Urinary bladder (tissue), 4 donors: Measurements from ENCODE around the gene AXIN1. TPM values are rescaled to one million over a fixed set of nuclear protein-coding genes. Genes with fewer than 3 reads are reported as not detected.
A peak's percentile ranks its signal among the peaks of the same experiment; 100 is the strongest.

Experiments
- DNase-seq: peaks from one replicate; pipeline ENCODE4 v3.0.0-alpha.2; 2015; ENCODE audit errors: extremely low spot score
- H3K27ac ChIP-seq: one replicate; pipeline ENCODE4 v1.5.1; 2013; ENCODE audit warnings: low read depth, mild to moderate bottlenecking, moderate library complexity
- H3K36me3 ChIP-seq: one replicate; pipeline ENCODE4 v1.6.1; 2013; ENCODE audit warnings: mild to moderate bottlenecking, moderate library complexity; ENCODE audit not compliant: insufficient read depth
- H3K4me1 ChIP-seq: one replicate; pipeline ENCODE4 v1.6.1; 2013; ENCODE audit warnings: mild to moderate bottlenecking, moderate library complexity; ENCODE audit not compliant: insufficient read depth
- H3K4me3 ChIP-seq: one replicate; pipeline ENCODE4 v1.5.1; 2013; ENCODE audit warnings: low read depth, low read length
- WGBS: extraction: QIAGEN DNeasy Blood & Tissue Kit; methylation state at CpG from one replicate; pipeline ENCODE4 v1.1.7; 2013; 5-methylcytosine and 5-hydroxymethylcytosine counted together
- polyA plus RNA-seq: library from polyadenylated mRNA; stranded (reverse); fragments of 200-250 nt; gene quantifications from one replicate; pipeline ENCODE4 v1.2.3, GENCODE V29; 2013
- total RNA-seq: library from RNA; depleted of rRNA; stranded (reverse); fragments of >200 nt; gene quantifications from one replicate; pipeline ENCODE4 v1.2.3, GENCODE V29; 2014
- donor health status: healthy with polysubstance abuse.
- donor health status: healthy.

AXIN1 gene
- total and polyA plus RNA-seq, 2 donors = 9.9 to 25.0 TPM

DNA sequence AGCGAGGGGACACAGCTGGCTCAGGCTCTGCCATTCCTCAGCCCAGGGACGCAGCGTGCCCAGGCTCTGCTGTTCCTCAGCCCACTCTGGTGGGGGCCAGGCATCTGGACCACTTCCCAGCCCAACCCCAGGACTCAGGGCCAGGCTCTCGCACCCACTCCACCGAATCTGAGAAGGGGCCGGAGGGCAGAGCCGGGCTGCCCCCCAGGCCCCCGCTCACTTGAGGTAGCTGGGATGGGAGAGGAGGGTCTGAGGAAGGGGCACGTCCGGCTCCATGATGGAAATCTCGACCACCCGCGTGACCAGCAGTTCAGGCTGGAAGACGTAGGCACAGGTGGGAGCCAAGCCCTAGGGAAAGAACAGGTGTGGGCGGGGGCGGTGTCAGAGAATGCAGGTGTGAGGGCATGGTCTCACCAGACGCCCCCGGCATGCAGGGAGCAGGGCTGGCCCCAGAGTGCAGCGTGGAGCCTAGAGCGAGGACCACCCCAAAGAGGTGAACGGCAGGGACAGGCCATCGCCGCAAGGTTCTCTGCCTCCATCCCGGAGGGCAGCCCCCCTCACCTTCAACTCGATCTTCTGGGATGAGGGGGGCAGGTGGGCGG is 24.4 kb upstream of the AXIN1 start:
- Histone ChIP-seq H3K4me1 (no peaks in the 10 kb centered on the region), H3K36me3 (no peaks in the 10 kb centered on the region), H3K4me3 (no peak overlapping the region), H3K27ac (no peak overlapping the region)
- 90% methylated on average over 26 of the region's 26 CpGs for WGBS
- no peak for DNase-seq

DNA sequence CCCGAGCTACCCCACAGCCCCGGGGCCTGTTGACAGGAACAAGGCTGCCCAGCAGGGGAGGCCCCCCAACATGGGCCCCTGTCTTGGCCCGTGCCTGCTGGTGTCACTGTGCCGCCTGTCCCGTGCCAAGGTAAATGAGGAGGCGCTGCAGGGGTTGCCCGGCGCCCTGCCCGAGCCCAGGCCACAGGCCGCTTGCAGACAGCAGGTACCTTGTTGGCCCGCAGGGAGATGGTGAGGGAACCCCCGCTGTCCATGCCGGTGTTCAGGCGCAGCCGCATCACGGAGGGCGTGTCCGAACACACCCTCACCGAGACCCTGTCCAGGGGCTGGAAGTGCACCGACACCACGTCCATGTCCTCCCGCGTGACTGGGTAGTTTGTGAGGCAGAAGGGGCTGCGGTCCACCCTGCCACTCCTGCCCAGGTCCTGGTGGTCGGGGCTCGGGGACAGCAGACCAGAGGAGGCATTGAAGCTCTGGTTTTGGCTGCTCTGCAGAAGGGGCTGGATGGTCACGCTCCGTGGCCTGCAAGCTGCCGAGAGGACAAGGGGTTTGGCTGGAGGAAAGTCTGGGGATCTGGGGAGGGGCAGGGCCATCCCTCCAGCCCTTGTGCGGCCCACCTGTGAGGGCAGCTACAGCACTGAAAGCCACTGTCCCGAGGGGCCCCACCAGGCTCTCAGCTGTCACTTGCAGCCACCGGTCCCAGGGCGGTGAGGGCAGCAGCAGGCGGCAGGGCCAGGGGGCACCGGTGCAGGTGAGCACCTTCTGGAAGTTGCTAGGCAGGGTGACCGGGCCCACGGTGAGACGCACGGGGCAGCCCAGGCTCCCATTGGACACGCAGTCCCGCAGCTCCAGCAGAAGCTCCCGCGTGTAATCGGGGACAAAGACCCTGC is 23.6 kb upstream of the AXIN1 start:
- no peak for DNase-seq
- no peaks in the 10 kb centered on the region for H3K36me3 ChIP-seq
- H3K27ac ChIP-seq = no peak overlapping the region
- WGBS = 96% methylated on average over 44 of the region's 44 CpGs
- H3K4me1 ChIP-seq = no peaks in the 10 kb centered on the region
- H3K4me3 ChIP-seq = no peak overlapping the region

DNA sequence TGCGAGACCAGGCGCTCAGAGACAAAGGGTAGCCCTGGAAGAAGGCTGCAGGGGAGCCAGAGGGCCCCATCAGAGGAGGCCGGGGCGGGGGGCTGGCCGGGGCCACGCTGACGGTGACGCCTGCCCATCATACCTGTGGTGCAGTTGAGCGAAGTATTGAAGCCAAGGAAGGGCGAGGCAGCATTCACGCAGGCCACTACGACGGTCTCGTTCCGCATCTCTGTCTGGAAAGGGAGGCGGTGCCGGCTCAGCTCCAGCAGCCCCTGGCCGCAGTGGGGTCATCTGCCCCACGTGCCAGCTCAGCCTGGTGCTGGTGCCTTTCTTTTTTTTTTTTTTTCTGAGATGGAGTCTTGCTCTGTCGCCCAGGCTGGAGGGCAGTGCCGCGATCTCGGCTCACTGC is 22.7 kb upstream of the AXIN1 start:
- no peak for DNase-seq
- WGBS = 93% methylated on average over 23 of the region's 23 CpGs
- Histone ChIP-seq H3K4me3 (no peak overlapping the region), H3K27ac (no peak overlapping the region), H3K4me1 (no peaks in the 10 kb centered on the region), H3K36me3 (no peaks in the 10 kb centered on the region)

DNA sequence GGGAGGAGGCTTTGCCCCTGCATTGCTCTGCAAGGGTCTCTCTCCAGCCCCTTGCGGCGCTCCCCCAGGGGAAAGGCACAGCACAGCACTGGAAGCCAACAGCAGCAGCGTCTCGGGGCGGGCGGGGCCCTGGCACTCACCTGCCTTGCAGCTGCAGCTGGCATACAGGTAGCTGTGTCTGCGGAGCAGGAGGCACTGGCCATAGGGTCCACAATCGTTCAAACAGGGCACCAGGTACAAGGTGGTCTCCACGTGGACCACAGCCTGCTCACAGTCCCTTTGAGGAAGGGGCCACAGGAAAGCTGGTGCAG is 22.0 kb upstream of the AXIN1 start:
- WGBS = 95% methylated on average over 9 of the region's 9 CpGs
- Histone ChIP-seq H3K36me3 (no peaks in the 10 kb centered on the region), H3K27ac (no peak overlapping the region), H3K4me1 (no peaks in the 10 kb centered on the region), H3K4me3 (no peak overlapping the region)
- DNase-seq = no peak

DNA sequence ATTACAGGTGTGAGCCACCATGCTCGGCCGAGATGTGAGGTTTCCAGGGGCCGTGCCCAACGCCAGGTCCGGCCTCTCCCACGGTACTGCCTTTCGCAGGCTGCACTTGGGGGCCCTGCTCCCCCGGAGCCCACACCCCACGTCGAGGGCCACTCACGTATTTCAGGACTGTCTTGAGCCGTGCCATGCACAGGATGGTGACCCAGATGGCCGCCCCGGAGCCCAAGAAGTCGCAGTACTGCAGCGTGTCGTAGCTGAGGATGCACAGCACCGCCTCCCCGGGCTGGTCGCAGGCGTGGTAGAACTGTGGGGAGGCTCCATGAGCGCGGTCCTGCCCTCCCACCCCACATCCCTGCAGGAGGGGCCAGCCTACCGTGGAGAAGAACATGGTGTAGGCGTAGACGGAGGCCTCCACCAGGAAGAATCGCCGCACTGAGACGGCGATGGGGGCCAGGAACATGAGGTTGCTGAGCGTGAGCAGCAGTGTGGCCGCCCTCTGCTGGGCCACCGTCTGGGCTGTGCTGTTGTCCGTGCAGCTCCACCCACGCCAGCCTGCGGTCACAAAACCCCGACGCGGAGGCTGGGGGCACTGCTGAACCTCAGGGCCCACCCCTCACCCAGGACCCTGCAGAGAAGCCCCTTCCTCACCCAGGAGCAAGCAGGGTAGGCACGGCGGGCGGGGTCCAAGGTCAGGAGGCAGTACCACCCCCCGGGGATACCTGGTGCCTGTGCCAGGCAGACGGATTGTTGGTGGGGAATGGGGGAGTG is 21.5 kb upstream of the AXIN1 start:
- Histone ChIP-seq H3K4me1 (no peaks in the 10 kb centered on the region), H3K4me3 (no peak overlapping the region), H3K27ac (no peak overlapping the region), H3K36me3 (no peaks in the 10 kb centered on the region)
- DNase-seq = no peak
- 90% methylated on average over 44 of the region's 44 CpGs for WGBS

DNA sequence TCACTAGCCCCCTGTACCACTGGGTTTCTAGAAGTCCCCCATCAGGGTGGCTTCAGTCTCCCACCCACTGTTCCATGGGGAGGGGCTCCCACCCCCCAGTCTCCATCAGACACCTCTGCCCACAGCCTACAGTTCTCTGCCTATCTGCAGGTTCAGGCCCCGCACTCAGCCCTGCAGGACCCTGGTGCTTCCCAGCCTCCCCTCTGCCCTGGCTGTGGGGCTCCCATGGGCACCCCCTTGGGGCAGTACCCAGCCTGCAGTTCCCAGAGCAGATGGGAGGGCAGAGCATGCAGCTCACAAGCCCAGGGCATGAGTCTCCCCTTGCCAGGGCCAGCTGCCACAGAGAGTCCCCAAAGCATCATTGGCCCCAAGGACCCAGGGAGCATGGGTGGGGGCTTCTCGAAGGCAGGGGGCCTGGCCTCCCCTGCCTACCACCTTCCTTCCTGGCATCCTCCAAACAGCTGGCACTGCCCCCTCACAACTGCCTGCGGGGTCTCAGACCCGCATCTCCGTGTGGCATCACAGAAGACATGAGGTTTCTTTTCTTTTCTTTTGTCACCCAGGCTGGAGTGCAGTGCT is 20.6 kb upstream of the AXIN1 start:
- Histone ChIP-seq H3K4me1 (no peaks in the 10 kb centered on the region), H3K27ac (no peak overlapping the region), H3K36me3 (no peaks in the 10 kb centered on the region), H3K4me3 (no peak overlapping the region)
- 88% methylated on average over 5 of the region's 5 CpGs for WGBS
- DNase-seq = no peak

DNA sequence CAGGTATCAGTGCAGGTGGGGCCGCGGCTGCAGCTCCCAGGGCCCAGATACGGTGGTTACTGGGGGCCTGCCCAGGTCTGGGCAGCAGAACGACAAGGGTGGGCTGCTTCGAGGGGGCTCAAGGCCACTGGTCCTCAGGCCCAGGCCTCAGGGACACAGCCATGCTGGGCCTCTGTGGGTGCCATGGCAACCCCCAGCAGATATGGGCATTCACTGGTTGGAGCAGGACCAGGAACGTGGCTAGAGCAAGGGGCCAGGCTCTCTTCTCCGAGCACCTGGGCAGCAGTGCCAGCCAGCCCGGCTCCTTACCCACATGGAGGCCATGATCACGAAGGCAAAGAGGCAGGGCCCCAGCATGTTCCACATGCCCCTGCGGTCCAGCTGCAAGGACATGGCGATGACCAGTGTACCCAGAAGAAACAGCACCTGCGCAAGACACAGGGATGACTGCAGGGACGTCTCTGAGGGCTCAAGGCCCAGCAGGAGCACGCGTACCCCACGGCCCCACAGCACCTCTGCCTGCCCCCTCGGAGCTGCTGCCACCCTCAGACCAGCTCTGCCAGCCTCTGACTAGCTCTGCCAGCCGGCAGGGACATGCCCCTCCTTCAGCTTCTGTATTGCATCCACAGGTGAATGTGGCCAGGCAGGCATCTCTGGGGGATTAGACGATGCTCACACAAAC is 19.9 kb upstream of the AXIN1 start:
- 91% methylated on average over 19 of the region's 19 CpGs for WGBS
- no peak overlapping the region for H3K27ac ChIP-seq
- H3K4me3 ChIP-seq = no peak overlapping the region
- H3K36me3 ChIP-seq = peaks cover 4% of the 10 kb centered on the region
- no peak for DNase-seq
- no peaks in the 10 kb centered on the region for H3K4me1 ChIP-seq

DNA sequence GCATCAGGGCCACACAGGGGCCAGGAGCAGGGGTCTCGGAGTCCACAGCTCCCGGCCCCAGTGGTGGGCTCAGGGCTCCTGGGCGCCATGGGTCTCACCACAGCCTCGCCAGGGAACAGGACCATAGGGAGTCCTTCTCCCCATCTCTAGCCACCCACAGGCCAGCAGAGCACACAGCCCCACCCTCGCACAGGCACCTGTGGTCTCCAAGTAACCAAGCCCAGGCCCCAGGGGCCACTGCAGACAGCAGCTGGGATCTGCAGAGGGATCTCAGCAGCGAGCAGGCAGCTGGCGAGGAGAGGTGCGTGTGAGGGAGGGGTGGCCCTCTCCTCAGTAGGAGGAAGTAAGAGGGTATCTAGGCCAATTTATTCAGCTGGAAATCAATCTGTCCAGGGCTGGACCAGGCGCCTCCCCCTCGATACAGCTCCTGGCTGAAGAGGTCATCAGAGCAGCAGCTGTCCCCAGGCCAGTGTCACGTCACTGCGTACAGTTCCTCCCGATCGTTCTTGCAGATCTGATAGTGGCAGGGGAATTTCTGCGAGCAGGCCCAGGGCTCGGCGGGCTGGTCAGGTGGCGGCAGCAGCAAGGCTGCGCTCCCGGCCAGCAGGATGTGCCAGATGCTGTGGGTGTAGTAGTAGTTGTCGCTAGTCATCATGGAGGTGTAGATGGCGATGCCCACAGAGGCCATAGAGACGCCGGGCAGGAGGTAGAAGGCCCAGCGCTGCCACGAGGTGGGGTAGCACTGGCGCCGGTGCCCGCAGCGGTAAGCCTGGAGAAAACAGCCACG is 19.2 kb upstream of the AXIN1 start:
- DNase-seq = no peak
- 88% methylated on average over 31 of the region's 31 CpGs for WGBS
- Histone ChIP-seq H3K36me3 (peaks cover 4% of the 10 kb centered on the region), H3K4me3 (no peak overlapping the region), H3K4me1 (no peaks in the 10 kb centered on the region), H3K27ac (no peak overlapping the region)

DNA sequence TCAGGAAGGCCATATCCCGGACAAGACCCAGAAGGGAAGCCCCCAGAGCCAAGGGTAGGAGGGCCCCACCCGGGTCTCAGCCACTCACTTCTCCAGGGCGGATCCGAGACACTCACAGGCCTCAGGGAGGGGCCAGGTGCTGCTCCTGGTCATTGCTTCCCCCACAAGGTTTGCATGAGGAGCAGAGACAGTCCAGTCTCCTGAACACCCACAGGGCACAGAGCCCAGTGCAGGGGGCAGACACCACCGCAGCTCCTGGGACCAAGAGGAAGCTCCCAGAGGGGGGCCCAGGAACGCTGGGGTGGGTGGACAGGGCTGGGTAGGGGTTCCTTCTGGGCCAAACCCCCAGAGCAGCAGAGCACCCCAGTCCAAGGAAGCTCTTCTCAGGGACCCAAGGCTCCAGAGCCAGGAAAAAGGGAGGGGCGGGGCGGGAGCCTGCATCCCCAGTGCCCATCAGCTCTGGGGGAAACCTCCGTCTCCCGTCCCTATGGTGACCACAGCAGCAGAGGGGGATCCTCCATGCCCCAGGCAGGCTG is 18.5 kb upstream of the AXIN1 start:
- no peak for DNase-seq
- WGBS = 56% methylated on average over 10 of the region's 10 CpGs
- Histone ChIP-seq H3K4me3 (no peak overlapping the region), H3K36me3 (peaks cover 4% of the 10 kb centered on the region), H3K27ac (peak overlapping the region; percentile 69), H3K4me1 (no peaks in the 10 kb centered on the region)

DNA sequence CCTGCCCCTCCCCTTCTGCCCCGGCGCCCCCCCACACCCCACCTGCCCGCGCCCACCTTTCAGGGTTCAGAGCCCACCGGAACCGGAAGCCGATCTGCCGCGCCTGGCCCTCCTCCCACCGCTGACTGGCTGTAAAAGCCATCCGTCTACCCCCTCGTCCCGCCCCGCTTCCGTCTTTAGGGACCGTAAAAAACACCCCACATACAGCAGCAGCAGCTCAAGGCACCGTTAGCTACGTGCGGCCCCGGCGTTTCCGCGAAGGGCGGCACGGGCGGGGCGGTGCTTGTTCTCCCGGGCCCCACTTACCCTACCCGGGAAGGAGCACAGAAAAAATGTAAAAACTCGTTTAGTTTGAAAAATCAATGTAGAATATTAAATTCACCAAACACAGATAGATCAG is 17.9 kb upstream of the AXIN1 start, which contains the start of gene MRPL28:
MRPL28 (minus strand) TSS at position 96 of the 400 bp plus-strand sequence. CDS start 320 bp downstream, outside the sequence.
- H3K27ac ChIP-seq = peak within 1 kb of the TSS; percentile 69
- DNase-seq = peak; percentile 91
- H3K4me3 ChIP-seq = peak within 1 kb of the TSS; percentile 61
- H3K36me3 ChIP-seq = peaks cover 4% of the 10 kb centered on the region
- H3K4me1 ChIP-seq = no peaks in the 10 kb centered on the region
- WGBS = under 1% methylated on average over 30 of the region's 30 CpGs

DNA sequence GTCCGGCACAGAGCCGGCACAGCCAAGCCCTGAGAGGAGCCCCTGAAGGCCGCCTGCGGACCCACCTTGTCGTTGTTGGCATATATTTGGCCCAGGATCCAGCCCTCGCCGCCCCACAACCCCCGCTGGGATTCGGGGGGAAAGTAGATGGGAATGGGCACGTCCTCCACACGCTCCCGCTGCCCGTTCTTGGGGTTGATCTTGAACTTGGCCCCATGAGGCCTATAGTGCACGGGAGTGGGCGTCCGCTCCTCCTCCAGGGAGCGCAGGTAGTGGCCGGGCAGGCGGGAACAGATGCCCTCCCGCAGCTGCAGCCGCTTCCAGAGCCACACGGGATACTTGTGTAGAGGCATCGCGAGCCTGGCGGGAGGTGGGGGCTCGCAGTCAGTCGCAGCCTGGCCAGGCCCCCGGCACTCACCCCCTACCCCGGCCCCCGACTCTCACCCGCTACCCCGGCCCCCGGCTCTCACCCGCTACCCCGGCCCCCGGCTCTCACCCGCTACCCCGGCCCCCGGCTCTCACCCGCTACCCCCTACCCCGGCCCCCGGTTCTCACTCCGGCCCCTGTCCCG is 17.4 kb upstream of the AXIN1 start:
- WGBS = 27% methylated on average over 43 of the region's 44 CpGs
- peaks cover 4% of the 10 kb centered on the region for H3K36me3 ChIP-seq

DNA sequence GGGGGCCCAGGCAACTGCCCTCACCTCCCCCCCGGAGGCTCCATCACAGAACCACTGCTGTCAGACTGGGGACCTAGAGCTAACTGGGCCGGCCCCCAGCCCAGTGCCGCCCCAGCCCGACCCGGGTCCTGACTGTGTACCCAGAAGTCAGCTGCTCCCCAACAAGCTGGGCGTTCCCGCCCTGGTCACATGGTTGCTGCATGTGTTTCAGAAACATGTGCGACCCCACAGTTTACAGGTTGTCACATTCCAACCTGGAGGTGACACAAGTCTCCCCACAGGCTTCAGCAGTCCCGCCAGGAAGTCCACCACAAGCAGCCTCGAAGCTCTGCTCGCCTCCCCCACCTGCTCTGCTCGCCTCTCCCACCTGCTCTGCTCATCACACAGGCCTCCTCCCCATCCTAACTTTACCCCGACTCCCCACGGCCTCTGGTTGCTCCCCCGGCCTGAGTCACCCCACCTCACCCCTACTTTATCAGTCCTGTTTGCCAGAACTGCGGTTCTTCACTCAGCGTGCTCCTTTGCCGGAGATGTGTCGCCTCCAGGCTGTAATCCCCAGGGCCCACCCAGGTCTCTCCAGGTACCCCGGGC is 16.8 kb upstream of the AXIN1 start:
- Histone ChIP-seq H3K36me3 (peaks cover 4% of the 10 kb centered on the region), H3K4me3 (no peak overlapping the region), H3K4me1 (no peaks in the 10 kb centered on the region), H3K27ac (no peak overlapping the region)
- 87% methylated on average over 20 of the region's 20 CpGs for WGBS
- DNase-seq = no peak

More for the DNA sequence above, 17.4 kb upstream of the AXIN1 start:
- H3K4me1 ChIP-seq = no peaks in the 10 kb centered on the region
- H3K27ac ChIP-seq = no peak overlapping the region
- DNase-seq = no peak
- peak overlapping the region; percentile 61 for H3K4me3 ChIP-seq
